PFSK-1 (cell line): Measurements from ENCODE around the gene ASTL.

ENCODE experiments used
- FOXP2 ChIP-seq: optimal IDR thresholded peaks from 2 replicates; pipeline ENCODE3; 2011; ENCODE audit warnings: borderline replicate concordance, control low read depth, inconsistent platforms; ENCODE audit not compliant: insufficient read depth; ENCODE audit errors: extremely low read length, extremely low read depth
- POLR2AphosphoS5 ChIP-seq: IDR thresholded peaks from 2 replicates; pipeline ENCODE4 v1.6.1; 2012; ENCODE audit warnings: low read depth, mild to moderate bottlenecking, control low read depth, low read length, moderate library complexity
- SIN3A ChIP-seq: IDR thresholded peaks from 2 replicates; pipeline ENCODE4 v1.6.1; 2012; ENCODE audit warnings: mild to moderate bottlenecking, low read length, moderate library complexity, borderline replicate concordance; ENCODE audit not compliant: insufficient read depth
- TAF1 ChIP-seq: IDR thresholded peaks from 2 replicates; pipeline ENCODE4 v1.6.1; 2012; ENCODE audit warnings: low read length, control low read depth, borderline replicate concordance; ENCODE audit not compliant: insufficient read depth
- TF ChIP-seq, protein P1 (sequence below), 2 experiments: IDR thresholded peaks; 2 replicates each; pipeline versions ENCODE4 v1.6.1 to v1.8.0; 2011 to 2012; ENCODE audit warnings: low read depth in 2 of 2, low read length in 2 of 2, control low read depth in 1 of 2, inconsistent platforms in 1 of 2, mild to moderate bottlenecking in 1 of 2, moderate library complexity in 1 of 2; ENCODE audit not compliant: insufficient read depth in 1 of 2

ASTL gene

DNA sequence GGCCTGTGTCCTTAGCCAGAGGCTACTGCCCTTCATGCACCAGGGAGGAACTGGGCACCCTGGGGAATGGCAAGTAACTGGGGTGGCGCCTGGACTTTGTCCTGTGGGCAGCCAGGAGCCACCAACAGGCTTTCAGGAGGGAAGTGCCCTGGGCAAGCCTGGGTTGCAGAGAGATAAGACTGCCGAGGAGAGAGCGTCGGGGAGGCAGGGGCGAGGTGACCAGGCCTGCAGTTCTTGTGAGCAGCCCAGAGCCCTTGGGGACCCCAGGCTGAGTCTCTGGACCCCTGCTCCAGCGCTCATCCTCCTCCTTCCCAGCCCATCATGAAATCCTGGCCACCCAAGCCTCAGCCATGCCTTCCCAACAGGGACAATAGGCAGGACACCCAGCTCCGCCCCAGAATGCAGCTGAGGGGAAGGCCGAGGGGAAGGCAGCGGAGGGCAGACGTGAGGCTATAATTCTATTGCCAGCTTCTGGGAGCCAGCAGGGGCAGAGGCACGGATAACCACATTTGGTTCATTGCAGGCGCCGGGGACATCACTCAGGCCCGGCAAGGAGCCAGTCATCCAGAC is 47.1 kb downstream of the ASTL start:
- no peak for TF ChIP-seq FOXP2
- no peak for TF ChIP-seq TAF1
- TF ChIP-seq, protein P1, sequence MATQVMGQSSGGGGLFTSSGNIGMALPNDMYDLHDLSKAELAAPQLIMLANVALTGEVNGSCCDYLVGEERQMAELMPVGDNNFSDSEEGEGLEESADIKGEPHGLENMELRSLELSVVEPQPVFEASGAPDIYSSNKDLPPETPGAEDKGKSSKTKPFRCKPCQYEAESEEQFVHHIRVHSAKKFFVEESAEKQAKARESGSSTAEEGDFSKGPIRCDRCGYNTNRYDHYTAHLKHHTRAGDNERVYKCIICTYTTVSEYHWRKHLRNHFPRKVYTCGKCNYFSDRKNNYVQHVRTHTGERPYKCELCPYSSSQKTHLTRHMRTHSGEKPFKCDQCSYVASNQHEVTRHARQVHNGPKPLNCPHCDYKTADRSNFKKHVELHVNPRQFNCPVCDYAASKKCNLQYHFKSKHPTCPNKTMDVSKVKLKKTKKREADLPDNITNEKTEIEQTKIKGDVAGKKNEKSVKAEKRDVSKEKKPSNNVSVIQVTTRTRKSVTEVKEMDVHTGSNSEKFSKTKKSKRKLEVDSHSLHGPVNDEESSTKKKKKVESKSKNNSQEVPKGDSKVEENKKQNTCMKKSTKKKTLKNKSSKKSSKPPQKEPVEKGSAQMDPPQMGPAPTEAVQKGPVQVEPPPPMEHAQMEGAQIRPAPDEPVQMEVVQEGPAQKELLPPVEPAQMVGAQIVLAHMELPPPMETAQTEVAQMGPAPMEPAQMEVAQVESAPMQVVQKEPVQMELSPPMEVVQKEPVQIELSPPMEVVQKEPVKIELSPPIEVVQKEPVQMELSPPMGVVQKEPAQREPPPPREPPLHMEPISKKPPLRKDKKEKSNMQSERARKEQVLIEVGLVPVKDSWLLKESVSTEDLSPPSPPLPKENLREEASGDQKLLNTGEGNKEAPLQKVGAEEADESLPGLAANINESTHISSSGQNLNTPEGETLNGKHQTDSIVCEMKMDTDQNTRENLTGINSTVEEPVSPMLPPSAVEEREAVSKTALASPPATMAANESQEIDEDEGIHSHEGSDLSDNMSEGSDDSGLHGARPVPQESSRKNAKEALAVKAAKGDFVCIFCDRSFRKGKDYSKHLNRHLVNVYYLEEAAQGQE (IDR thresholded peaks at IDR 0.05; ENCODE audit: insufficient read depth in 1 of 2, low read depth in 2 of 2, low read length in 2 of 2) = no peak
- TF ChIP-seq POLR2AphosphoS5 = no peak
- TF ChIP-seq SIN3A = no peak

DNA sequence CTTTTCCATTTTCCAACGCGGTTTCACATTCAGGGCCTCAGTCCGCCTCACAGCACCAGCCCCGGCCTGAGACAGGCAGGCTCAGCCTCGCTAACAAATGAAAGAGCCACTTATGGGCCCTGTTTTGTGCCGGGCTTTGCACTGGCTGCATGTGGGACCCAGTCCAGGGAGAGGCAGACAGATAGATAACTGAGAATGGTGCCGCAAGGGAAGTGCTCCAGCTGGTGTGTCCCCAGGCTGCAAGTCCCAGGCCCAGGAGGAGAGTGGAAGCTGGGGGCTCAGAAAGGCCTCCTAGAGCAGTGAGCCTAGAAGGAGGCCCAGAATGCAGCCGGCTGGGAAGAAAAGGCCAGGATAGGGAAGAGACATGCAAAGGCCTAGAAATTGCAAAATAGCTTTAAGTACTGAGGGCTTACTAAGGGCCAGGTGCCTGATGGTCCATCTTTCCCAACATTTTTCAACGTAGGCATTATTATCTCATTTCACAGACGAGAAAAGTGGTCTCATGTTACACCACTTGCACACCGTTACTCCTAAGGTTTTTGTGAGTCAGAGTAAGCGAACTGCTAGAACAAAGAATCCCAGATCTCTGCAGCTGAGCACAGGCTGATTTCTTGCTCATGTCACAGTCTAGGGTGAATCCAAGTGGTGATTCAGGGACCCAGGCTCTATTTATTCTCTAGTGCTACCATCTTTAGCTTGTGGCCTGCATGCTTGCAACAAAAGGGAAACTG is 47.9 kb downstream of the ASTL start:
- TF ChIP-seq POLR2AphosphoS5 = no peak
- no peak for TF ChIP-seq FOXP2
- no peak for TF ChIP-seq SIN3A
- TF ChIP-seq, protein P1 (IDR thresholded peaks at IDR 0.05; ENCODE audit: insufficient read depth in 1 of 2, low read depth in 2 of 2, low read length in 2 of 2) = no peak
- no peak for TF ChIP-seq TAF1

DNA sequence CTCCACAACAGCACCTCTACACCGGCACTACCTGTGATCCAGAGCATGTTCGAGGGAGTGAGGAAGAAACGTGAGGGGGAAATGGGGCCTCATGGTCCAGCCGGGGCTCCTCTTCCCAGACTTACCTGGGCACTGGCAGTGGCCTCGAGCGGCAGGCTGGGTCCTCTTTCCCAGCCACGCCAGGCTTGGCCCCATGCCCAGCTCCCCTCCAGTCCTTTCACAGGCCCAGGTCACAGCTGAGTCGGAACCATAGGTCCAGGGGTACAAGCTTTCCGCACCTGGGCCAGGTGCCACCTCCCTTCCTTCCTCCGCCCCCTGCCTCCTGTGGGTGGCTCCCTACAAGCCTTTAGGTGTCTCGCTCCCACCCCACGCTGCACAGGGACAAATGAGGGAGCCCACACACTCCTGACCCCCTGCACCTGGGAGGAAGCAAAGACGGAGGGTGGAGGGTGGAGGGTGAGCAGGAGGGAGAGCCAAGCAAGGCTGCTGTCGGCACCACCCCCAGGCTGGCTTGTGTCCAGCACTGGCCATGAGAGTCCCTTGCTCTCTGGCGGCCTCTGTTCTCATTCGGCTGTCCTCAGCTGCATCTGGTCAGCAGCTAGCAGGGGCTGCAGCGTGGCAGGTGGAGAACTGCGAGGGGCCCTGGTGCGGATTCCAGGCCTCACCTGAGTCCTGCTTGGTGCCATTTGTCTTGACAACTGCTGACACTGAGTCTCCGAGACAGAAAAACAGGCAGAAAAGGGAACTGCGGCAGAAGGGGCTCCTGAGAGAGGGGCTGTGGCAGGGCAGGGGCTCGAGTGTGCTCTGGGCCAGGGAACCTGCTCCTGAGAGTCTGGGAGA is 48.7 kb downstream of the ASTL start:
- TF ChIP-seq POLR2AphosphoS5 = no peak

DNA sequence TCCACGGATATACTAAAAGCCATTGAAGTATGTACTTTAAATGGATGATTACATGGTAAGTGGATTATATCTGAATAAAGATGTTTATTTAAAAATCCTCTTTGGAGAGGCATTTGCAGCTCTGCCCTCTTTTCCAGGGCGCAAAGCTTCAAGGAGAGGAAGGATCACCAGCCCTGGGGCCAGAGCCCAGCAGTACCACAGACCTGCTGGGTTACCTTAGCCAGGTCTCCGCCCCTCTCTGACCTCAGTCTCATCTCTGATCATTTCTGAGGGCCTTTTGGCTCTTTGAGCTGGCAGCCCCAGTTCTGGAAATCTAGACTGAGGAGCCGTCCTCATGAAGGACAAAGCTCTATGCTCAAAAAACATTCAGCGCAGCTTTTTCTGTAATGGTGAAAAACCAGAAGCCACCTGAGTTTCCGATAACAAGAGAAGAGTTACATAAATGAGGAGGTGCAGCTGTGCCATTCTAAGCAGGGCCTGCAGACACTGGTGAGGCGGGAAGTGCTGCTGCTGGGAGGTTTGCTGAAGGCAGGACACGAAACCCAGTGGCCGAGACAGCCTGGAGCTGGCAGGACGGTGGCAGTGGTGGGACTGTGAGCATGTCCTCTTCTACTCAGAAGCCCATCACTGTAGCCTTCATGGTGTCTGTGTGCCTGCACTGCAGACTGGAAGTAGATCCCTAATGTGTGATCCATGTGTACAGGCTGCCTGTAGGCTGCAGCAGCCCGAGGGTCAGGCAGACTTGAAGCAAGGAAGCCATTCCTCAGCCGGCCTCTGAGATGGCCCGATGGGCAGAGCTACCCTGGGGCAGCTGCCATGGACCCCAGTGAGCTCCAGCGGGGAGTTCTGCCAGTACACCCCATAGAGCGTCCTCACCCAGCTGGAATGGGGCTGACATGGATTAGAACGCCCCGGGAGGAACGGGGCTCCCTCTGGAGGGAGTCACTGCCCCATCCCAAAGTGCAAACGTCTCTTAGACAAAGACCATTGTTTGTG is 49.7 kb downstream of the ASTL start:
- TF ChIP-seq FOXP2 (no peak), TAF1 (no peak), POLR2AphosphoS5 (no peak), SIN3A (no peak)
- TF ChIP-seq, protein P1 (IDR thresholded peaks at IDR 0.05; ENCODE audit: insufficient read depth in 1 of 2, low read depth in 2 of 2, low read length in 2 of 2) = no peak

DNA sequence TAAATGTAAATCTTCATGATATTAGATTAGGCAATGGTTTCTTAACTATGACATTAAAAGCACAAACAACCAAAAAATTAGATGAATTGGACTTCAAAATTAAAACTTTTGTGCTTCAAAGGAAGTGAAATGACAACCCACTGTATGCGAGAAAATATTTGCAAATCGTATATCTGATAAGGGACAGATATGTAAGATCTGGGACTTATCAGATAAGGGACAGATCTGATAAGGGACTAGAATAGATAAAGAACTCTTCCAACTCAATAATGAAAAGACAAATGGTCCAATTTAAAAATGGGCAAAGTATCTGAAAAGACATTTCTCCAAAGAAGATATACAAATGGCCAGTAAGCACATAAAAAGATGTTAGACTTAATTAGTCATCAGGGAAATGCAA is 51.2 kb downstream of the ASTL start:
- TF ChIP-seq SIN3A = no peak
